GM18508 (cell line): ENCODE measurements around the gene MTHFR.

Experiments
- ATAC-seq: cut with Tn5 transposase; IDR thresholded peaks from one replicate; pipeline ENCODE4 v1.9.1; 2021; ENCODE audit warnings: moderate number of reproducible peaks; ENCODE audit not compliant: insufficient read depth, unreplicated experiment

Gene MTHFR

DNA sequence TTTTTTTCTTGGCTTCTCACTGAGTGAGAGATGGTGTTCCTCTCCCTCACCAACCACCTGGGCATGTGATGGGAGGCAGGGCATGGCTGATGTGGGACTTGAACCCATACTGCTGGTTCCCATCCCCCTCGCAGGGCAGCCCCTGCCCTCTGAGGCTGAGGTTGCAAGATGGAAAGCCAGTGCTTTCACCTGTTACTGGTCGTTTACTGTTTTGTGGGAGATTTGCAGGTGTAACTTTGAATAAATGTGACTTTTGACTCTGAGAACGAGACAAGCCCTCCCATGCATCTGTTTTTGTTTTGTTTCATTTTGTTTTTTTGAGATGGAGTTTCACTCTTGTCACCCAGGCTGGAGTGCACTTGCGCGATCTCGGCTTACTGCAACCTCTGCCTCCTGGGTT is 22.2 kb downstream of the MTHFR start:
- no peak for ATAC-seq

DNA sequence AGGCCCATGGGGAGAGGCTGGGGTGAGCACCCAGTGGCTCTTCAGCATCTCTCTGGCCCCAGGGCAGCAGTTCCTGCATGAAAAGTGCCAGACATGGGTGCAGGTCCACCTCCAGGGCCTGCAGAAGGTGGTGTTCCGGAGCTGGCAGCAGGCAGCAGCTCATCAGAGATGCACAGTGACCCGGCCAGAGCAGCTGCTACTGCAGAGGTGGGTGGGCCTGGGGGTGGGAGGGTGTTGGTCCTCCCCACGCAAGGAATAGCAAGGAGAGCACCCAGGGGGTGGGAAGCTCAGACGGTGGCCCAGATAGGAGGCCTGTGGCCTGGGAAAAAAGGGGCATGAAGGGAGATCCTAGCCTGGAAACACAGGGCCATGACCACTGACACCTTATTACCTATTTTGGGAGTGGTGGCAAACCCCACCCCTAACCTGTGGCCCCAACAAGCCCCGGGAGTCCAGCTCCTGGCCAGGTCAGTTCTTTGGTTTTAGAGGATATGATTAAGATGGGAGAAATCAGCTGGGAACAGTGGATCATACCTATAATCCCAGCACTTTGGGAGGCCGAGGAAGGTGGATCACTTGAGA is 23.5 kb downstream of the MTHFR start:
- ATAC-seq: no peak

DNA sequence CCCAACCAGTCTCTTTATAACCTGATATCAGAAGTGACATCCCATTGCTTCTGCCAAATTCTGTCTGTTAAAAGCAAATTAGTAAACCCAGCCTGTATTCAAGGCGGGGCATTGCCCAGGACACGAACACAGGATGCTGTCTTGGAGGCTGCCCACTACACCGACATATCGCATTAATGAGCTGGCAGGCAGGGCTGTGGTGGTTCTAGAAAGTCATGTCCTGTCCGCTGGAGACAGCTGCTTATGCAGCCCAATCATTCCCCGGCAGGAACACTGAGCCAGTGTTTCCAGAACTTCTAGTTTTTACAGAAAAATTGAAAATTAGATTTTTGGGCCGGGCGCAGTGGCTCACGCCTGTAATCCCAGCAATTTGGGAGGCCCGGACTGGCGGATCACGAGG is 24.5 kb downstream of the MTHFR start:
- no peak for ATAC-seq

DNA sequence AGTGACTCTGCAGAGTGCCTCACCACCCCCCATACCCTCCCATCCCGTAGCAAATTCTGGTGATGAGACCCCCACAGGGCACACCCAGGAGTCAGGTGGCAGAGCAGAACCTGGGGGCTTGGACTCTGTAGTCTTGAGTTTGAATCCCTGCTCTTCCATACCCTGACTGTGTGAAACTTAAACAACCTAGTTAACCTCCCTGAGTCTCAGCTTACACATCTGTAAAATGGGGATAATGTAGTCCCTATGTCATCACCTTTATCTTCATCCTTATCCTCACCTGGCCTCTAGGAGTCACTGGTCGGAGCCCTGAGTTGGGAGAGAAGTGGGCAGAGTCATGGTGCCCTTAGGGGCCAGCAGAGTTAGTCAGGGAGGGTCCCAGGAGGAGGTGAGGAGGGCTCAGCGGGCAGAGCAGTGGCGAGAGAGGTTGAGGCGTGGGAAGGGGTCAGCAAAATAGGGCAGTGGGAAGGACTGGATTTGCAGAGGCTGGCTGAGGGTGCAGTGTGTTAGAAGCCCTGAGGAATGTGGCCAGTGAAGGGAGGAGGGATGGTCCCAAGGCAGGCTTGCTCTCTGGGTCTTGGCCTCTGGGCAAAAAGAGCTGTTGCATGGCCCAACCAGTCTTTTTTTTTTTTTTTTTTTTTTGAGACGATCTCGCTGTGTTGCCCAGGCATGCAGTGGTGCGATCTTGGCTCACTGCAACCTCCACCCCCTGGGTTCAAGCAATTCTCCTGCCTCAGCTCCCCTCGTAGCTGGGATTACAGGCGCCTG is 25.2 kb downstream of the MTHFR start:
- ATAC-seq: no peak

DNA sequence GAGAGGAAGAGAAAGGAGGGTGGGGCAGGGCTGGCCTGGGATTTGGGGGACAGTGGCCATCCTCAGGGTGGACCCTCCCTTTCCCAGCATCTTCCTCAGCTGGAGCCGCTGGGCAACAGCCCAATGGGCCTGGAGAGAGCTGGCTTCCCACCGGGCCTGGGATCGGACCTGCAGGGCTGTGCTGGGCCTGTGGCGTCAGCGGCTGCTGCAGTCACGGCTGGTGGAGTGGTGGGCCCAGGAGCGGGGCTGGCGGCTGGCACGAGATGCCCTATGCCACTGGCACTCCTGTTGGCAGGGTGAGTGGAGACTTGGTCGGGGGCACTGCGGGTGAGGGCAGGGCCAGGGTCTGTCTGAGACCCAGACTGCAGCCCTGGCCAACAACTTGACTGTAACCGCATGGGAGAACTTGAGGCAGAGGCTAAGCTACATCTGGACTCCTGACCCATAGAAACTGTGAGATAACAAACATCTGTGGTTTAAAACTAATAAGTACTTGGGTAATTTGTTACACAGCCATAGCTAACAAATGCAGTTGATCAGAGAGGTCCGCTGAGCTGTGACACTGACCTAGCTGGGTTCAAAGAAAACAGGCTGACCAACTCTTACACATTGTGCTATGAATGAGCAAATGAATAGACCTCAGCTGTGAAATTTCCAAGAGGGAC is 25.9 kb downstream of the MTHFR start:
- no peak for ATAC-seq

DNA sequence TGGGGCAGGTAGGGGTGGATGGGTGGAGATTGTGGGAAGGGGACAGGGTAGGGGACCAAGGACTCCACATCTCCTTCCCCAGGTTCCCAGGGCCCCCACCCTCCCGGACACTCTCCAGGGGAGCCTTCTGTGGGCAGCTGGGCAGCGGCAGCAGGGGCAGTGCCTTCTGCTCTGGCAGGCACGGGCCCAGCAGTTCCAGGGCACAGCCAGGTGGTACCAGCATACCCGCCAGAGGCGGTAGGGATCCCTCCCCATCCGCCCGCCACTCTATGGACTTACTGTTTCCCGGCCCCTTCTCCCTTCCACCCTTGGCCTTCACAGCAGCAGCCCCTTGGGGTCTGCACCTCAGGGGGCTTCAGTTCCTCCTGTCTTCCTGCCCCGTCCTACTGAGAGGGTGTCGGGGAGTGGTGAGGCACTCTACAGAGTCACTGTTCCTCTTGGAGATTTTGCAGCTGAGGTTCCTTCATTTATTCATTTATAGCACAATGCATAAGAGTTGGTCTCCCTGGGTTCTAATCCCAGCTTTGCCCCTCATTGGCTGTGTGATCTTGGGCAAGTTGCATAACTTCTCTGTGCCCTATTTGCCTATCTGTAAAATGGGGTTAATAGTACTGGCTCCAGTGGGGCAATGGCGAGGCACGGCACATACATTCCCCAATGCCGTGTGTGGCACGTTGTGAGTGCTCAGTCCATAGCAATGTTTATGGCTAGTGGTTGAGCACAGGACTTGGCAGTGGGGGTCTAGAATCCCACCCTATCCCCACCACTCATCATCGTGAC is 26.7 kb downstream of the MTHFR start:
- ATAC-seq: no peak

DNA sequence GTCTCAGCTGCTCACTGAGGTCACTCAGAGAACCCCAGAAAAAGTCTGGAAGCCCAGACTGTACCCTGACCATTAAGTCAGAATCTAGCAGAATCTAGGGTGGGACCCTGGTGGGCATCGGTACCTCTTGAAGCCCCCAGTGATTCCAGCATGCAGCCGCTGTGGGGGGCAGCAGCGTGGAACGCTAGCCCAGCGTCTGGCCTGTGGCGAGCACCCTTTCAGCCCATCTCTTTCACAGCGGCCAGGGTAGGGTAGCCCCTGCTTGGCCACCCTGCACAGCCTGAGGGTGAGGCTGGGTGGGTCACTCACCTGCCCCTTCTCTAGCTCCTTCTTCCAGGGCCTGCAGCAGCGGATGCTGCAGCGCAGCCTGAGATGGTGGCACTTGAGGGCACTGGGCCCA is 27.4 kb downstream of the MTHFR start:
- no peak for ATAC-seq

DNA sequence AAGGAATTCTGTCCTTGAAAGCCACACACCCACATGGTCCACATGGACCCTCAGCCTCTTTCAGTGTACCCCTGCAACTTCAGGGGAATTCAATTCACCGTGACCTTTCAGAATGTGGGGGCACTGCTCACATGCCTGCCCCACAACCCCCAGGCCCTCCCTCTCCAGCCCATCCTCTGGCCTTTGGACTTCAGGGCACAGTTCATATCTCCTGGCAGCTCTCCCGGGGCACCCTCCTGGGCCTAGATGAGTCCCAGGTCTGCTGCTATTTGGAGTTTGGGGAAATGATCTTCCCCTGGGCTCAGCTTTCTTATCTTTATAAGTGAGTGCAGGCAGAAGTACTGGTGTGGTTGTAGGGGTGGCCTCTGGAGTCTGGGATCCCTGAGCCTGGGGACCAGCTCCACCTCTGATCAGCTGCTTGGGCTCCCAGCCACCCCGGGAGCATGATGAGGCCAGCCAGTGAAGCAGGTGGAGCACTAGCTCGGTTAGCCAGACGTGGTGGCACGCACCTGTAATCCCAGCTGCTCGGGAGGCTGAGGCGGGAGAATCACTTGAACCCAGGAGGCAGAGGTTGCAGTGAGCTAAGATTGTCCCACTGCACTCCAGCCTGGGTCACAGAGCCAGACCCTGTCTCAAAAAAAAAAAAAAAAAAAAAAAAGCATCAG is 28.0 kb downstream of the MTHFR start:
- no peak for ATAC-seq

DNA sequence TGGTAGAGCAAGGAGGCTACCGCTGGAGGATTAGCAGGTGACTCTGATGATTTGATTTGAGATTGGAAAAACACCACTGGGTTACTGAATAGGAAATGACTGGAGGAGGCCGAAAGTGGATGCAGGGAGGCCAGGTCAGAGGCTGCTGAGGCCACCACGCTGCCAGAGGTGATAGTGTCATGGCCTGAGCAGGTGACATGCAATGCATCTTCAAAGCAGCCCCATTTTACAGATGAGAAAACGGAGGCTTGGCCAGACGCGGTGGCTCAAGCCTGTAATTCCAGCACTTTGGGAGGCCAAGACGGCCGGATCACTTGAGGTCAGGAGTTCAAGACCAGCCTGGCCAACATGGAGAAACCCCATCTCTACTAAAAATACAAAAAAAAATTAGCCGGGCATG is 31.0 kb downstream of the MTHFR start:
- ATAC-seq: no peak

DNA sequence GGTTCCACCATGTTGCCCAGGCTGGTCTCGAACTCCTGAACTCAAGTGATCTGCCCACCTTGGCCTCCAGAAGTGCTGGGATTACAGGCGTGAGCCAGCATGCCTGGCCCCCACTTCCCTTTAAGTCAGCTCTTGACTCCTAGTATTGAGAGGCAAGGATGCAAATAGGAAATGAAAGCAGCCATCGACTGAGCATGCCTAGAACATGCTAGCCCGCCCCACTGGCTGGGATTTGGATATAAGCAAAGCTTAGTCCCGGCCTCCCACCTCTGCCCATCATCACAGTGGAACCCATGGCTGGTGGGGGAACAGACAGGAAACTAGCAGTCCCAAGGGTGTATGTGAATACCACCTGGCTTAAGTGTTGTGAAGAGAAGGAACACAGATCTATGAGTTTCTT is 33.3 kb downstream of the MTHFR start:
- no peak for ATAC-seq

DNA sequence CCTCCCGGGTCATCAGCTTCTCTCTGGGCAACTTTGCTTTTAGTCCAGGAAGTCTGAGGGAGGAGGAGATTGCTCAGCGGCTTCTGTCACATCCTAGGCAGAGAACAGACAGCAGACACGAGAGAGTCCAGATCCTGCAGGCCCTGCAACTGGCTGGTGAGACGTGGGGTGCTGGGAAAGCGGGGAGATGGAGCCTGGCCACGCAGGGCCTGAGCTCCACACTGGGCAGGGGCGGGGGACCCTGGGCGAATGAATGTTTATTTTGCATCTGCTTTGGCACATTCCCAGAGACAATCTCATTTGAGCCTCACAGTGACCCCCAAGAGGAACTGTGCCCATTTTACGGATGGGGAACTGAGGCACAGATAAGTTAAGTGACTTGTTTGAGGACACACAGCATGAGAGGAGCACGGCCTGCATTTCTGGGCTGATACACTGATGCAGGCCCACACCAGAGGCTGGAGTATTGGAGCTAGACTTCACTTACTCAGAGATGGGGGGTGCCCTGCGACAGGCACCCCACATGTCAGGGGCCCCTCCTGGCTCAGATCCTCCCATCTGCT is 34.2 kb downstream of the MTHFR start:
- ATAC-seq: no peak

DNA sequence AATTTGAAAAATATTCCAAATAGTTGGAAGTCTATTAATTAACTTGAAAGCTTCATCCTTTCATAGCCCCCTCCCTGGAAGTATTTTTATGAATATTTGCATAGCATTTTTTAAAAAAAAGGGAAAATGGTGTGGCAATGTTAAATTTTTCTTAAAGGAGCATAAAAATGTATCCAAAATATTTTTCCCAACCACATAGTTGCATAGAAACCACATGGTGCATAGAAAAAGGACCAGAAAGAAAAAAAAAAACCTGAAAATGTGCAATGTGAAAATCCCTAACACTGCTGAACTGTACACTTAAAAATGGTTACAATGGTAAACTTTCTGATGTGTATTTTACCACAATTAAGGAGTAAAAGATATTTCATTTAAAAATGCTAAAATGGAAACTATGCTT is 35.8 kb downstream of the MTHFR start:
- ATAC-seq: no peak

DNA sequence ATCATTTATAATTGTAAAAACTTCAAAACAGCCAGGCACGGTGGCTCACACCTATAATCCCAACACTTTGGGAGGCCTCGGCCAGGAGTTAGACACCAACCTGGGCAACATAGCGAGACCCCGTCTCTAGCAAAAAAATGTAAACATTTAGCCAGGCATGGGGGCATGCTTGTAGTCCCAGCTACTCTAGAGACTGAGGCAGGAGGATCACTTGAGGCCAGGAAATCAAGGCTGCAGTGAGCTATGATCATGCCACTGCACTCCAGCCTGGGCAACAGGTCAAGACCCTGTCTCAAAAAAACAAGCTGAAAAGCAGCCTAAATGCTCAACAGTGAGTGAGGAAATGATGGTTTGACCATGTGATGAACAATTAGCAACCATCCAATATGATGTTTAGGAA is 36.5 kb downstream of the MTHFR start:
- ATAC-seq: no peak

DNA sequence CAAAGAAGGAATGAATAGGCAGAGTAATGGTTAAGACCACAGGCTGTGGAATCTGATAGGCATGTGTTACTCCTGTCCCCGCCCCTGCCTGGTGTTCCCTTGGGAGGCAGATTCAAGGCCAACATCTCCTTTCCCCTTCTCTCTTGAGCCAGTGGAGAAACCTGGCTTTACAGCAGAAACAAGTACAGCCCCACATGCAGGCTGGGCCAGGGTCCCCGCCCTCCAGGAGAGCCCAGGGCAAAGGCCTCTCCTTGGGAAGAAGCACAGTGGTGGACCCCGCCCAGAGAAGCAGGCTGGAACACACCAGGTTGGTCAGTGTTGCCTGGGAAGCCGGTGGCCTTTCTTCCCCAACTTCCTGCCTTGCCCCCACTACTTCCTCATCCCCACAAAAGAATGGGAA is 36.9 kb downstream of the MTHFR start:
- ATAC-seq: no peak

DNA sequence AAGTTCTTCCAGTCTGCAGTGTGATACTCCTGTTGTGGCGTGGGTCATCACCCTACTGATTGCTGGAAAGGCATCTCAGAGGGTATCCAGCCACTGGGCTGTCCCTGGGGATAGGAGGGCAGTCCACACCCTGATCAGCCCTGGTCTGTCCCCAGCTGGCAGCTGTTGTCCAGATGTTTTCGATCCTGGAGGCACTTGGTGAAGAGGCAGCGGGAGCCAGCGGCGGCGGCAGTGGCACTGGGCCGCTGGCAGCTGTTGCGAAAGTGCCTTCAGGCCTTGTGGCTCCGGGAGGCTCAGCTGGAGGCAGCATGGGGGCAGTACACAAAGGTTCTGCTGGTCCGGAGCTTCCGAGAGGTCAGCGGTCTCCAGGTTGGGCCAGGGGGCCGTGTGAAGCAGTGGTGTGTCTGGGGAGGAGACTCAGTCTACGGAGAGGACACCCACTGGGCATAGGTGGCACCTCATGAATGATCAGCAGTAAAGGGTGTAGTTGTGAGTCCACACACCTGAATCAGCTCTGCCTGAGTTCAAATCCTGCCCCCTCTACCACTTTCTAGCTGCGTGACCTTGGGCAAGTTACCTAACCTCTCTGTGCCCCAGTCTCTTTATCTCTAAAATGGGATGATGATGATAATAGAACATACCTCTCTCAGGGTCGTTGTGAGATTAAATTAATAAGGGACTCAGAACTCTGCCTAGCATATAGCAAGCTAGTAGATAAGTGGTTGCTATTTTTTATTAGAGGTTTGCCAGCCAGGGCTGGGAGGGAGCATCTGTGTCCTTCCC is 37.7 kb downstream of the MTHFR start:
- no peak for ATAC-seq

DNA sequence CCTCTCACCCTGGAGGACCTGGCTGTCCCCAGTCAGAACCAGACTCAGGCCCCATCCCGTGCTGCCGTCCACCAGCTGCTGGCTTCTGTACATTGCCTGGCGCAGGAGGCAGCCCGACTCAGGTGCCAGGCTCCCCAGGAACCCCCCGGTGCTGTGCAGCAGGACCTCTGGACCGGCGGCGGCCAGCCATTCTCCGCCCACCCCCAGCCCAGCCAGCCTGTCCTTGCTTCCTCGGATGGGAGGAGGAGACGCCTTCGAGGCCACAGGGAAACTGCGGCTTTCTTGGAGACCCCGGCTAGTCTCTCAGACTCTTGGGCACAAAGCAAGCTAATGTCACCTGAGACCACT is 39.4 kb downstream of the MTHFR start:
- no peak for ATAC-seq

DNA sequence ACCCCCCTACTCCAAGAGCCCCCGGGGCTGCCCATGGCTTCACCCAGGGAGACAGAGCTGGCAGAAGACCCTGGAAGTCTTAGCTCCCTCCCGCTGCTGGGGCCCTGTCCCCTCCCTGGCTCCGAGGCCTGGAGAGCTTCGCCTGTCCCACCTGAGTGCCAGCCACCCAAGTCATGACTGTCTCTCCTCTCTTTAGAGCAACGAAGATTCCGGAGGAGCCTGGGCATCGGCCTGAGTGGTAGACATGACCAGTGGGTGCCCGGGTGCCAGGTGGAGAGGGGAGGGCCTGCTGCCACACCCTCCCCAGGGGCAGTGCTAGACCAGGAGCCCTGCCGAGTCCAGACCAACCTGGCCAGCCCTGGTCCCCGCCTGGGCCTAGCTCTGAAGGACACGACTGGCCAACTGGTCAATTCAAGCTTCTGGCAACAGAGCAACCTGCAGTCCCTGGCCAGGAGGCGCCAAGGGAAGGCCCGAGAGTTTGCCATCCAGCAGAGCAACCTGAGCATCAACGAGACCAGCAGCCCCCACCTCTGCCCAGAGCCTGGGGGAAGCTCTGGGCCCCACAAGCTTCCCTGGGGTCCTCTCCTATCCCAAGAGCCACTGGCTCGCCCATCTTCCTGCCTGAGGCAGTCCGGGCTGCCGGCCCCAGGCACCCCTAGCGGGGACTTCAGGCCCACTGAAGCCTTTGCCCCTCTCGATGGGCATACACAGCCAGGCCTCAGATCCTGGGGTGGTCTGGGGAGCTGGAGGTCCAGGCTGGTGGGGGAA is 39.9 kb downstream of the MTHFR start:
- ATAC-seq: no peak

DNA sequence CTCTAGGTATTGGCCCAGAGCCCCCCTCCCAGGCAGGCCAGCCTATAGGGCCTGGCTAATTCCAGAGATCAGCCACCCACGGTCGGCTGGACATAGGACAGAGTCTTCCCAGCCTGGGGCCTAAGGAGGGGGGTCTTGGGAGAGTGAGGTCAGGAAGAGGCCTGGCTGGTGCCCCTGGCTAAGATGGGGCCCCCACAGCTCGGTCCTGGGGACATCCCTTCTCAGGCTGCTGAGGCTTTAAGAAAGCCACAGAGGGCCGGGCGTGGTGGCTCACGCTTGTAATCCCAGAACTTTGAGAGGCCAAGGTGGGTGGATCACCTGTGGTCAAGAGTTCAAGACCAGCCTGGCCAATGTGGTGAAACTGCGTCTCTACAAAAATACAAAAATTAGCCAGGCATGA is 41.2 kb downstream of the MTHFR start:
- no peak for ATAC-seq

DNA sequence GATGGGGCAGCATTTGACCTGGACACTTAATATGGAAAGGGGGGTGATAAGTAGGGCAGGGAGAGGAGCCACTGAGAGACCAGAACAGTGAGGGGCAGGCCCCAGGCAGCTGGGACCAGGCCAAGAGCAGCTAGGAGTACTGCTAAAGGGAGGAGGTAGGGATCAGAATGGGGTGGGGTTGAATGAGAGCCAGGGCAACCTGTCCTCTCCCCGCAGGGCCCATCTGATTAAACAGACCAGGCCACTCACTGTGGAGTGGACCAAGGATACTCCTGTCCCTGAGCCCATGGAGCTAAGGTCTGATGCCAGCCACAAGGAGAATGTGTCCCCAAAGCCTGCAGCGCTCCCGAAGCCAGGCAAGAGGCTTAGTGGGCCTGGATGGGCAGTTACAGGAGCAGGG is 41.6 kb downstream of the MTHFR start:
- ATAC-seq: no peak
